Heart right ventricle (tissue), 16 donors: ENCODE results near the gene CRTC3. TPM values are rescaled to one million over a fixed set of nuclear protein-coding genes. Genes with fewer than 3 reads are reported as not detected.
"Not testable (repeated sequence)": the region's sequence is repeated elsewhere in the genome, so short reads cannot be mapped to it uniquely, and the experiment has no call there.

ENCODE experiments used
- ATAC-seq, 8 donors: fragments of 200-7000 bp; cut with Tn5 transposase; one replicate each; pipeline ENCODE4 v1.9.1; 2020; ENCODE audit warnings: mild to moderate bottlenecking in 8 of 8, moderate library complexity in 8 of 8, moderate number of reproducible peaks in 1 of 8
- DNase-seq, 2 donors: peaks; one replicate each; pipeline ENCODE4 v3.0.0-alpha.2; 2020
- H3K27ac ChIP-seq, 10 donors: fragments of 200-600 bp; sonication (generic) in 2 of 10; one replicate each; pipeline versions ENCODE4 v1.5.0 to v1.8.0; 2020 to 2022; ENCODE audit warnings: mild to moderate bottlenecking in 3 of 10
- H3K27me3 ChIP-seq, 7 donors: fragments of 200-600 bp; one replicate each; pipeline ENCODE4 v1.8.0; 2021 to 2022; ENCODE audit warnings: mild to moderate bottlenecking in 2 of 7
- H3K36me3 ChIP-seq, 9 donors: fragments of 200-600 bp; sonication (generic) in 1 of 9; one replicate each; pipeline versions ENCODE4 v1.5.0 to v1.8.0; 2020 to 2022; ENCODE audit warnings: mild to moderate bottlenecking in 2 of 9
- H3K4me1 ChIP-seq, 9 donors: fragments of 200-600 bp; sonication (generic) in 1 of 9; one replicate each; pipeline versions ENCODE4 v1.5.0 to v1.8.0; 2020 to 2022; ENCODE audit warnings: mild to moderate bottlenecking in 4 of 9
- H3K4me3 ChIP-seq, 10 donors: fragments of 200-600 bp; sonication (generic) in 2 of 10; one replicate each; pipeline versions ENCODE4 v1.5.0 to v1.8.0; 2020 to 2022; ENCODE audit warnings: mild to moderate bottlenecking in 7 of 10, moderate library complexity in 2 of 10
- H3K9me3 ChIP-seq, 11 donors: fragments of 200-600 bp in 10 of 11; sonication (generic) in 2 of 11; one replicate each; pipeline versions ENCODE4 v1.5.0 to v1.8.0; 2013 to 2022; ENCODE audit warnings: mild to moderate bottlenecking in 2 of 11, control low read depth in 1 of 11, moderate library complexity in 1 of 11
- CTCF ChIP-seq, 9 donors: fragments of 200-600 bp; sonication (generic) in 2 of 9; IDR thresholded peaks; one replicate each; pipeline versions ENCODE4 v1.5.0 to v1.8.0; 2021 to 2022; ENCODE audit warnings: antibody characterized with exemption in 9 of 9, mild to moderate bottlenecking in 5 of 9, moderate library complexity in 1 of 9
- WGBS, 2 donors: extraction: QIAGEN DNeasy Blood & Tissue Kit; methylation state at CpG; one replicate each; pipeline ENCODE4 v1.1.7; 2013; ENCODE audit warnings: inconsistent platforms in 1 of 2; 5-methylcytosine and 5-hydroxymethylcytosine counted together
- intact Hi-C, 10 donors: fragments of 100-400 bp; cut with DNase I; formaldehyde crosslinking; loops; one replicate each; pipeline versions ENCODE4 v1.11.1 to v1.14.2; 2022
- polyA plus RNA-seq, 2 donors: library from polyadenylated mRNA; stranded (reverse); fragments of 200-250 nt; gene quantifications; one replicate each; pipeline ENCODE4 v1.2.3, GENCODE V29; 2013
- total RNA-seq, 10 donors: library from RNA; stranded (reverse); fragmentation: NEBNext Ultra II Directional in 3 of 10; extraction: Animal tissue kit (Norgen Biotek cat#: 25700) in 3 of 10; gene quantifications; one replicate each; pipeline versions ENCODE4 v1.2.1 to v1.2.4, GENCODE V29; 2021 to 2023
- donor health status: Arrhythmogenic right ventricular cardiomyopathy.
- donor health status: ischemic (EF 13 %, LVEDD 7.1; RV severe dilation, severe dysfunction).
- donor health status: healthy with polysubstance abuse.
- donor health status: DM: no; HTN: yes; CAD: no.
- donor health status: DM: no; HTN: no; CAD: no.
- donor health status: ischemic (EF 25% LVEDD 6.9; RV normal size, moderate dysfunction).
- donor health status: ischemic (EF 25% LVEDD 5.7; RV mildly dilated, moderate dysfunction).
- donor health status: healthy.
- donor health status: DM: yes; HTN: yes; CAD: no.
- donor health status: Ischemic cardiomyopathy.
- donor health status: ischemic (EF 35%, LVEDD 5.7; RV mildly dilated, moderate dysfunction).
- donor health status: nonischemic (EF 11% LVEDD 7.7; RV severe dilation, severe dysfunction).
- donor health status: DM: yes; HTN: yes; CAD: no.
- donor health status: PGD.
- donor health status: ischemic (EF 29% LVEDD 5.4; RV normal size, mild dysfunction).
- donor health status: nonischemic (EF 23%, LVEDD 6.1; RV moderate dilation, normal function).

Gene CRTC3
- total and polyA plus RNA-seq, 12 donors, result 11.5 to 34.9 (median 28.3) TPM

- WGBS, 2 donors, result 92 to 95% methylated on average over 12 of the region's 12 CpGs
- Histone ChIP-seq H3K9me3 (no peaks in the 10 kb centered on the region), H3K4me3 (no peak overlapping the region), H3K27ac (no peak overlapping the region), H3K36me3 (peaks cover 0 to 96% (median 67%) of the 10 kb centered on the region in 9 donors), H3K27me3 (no peaks in the 10 kb centered on the region), H3K4me1 (peaks cover 0 to under 1% (median 0%) of the 10 kb centered on the region in 9 donors)
- TF ChIP-seq CTCF (IDR thresholded peaks at IDR 0.05), result no peak
- ATAC-seq, result no peak
- intact Hi-C loops, result no loop called here
- no peak for DNase-seq
Measured at GRCh38 chr15:90629217-90629616, 99.5 kb downstream of the CRTC3 start.

- Histone ChIP-seq H3K4me3 (no peak overlapping the region), H3K27me3 (no peaks in the 10 kb centered on the region), H3K9me3 (no peaks in the 10 kb centered on the region), H3K36me3 (peaks cover 0 to 84% (median 55%) of the 10 kb centered on the region in 9 donors), H3K4me1 (no peaks in the 10 kb centered on the region), H3K27ac (no peak overlapping the region)
- intact Hi-C loops, result no loop called here
- TF ChIP-seq CTCF (IDR thresholded peaks at IDR 0.05), result no peak
- ATAC-seq (no peak), DNase-seq (no peak)
- WGBS, 2 donors, result 93 to 94% methylated on average over 3 of the region's 3 CpGs
Measured at GRCh38 chr15:90633360-90633759, 103.6 kb downstream of the CRTC3 start.

- ATAC-seq, H3K4me3 ChIP-seq, intact Hi-C loops, H3K27me3 ChIP-seq, H3K4me1 ChIP-seq, H3K9me3 ChIP-seq, DNase-seq, H3K27ac ChIP-seq: not testable (repeated sequence)
- WGBS, 2 donors, result 79 to 92% methylated on average over 2 of the region's 3 CpGs
- peaks cover 0 to 85% (median 53%) of the 10 kb centered on the region in 9 donors for H3K36me3 ChIP-seq
Measured at GRCh38 chr15:90636993-90637392, 107.3 kb downstream of the CRTC3 start.

GRCh38 chr15:90637693-90638092, 108.0 kb downstream of the CRTC3 start:
- Histone ChIP-seq H3K36me3 (peaks cover 0 to 85% (median 56%) of the 10 kb centered on the region in 9 donors), H3K4me1 (peaks cover 0 to 4% (median 0%) of the 10 kb centered on the region in 9 donors), H3K27ac (no peak overlapping the region), H3K27me3 (no peaks in the 10 kb centered on the region), H3K9me3 (no peaks in the 10 kb centered on the region), H3K4me3 (no peak overlapping the region)
- no peak for TF ChIP-seq CTCF (IDR thresholded peaks at IDR 0.05)
- DNase-seq, result no peak
- 74 to 77% methylated on average over 6 of the region's 6 CpGs for WGBS, 2 donors
- intact Hi-C loops, result no loop called here
- no peak for ATAC-seq

GRCh38 chr15:90638201-90638691, 108.5 kb downstream of the CRTC3 start:
- TF ChIP-seq CTCF (IDR thresholded peaks at IDR 0.05), result no peak
- Histone ChIP-seq H3K9me3 (no peaks in the 10 kb centered on the region), H3K27ac (no peak overlapping the region), H3K4me1 (peaks cover 0 to 4% (median 0%) of the 10 kb centered on the region in 9 donors), H3K27me3 (no peaks in the 10 kb centered on the region), H3K36me3 (peaks cover 0 to 85% (median 56%) of the 10 kb centered on the region in 9 donors), H3K4me3 (no peak overlapping the region)
- DNase-seq, result no peak
- intact Hi-C loops, result no loop called here
- WGBS, 2 donors, result 78 to 81% methylated on average over 12 of the region's 12 CpGs
- no peak for ATAC-seq
